Measurements from ENCODE around the gene NEUROG2.
A peak's percentile ranks its signal among the peaks of the same experiment; 100 is the strongest.
"Not testable (repeated sequence)": the region's sequence is repeated elsewhere in the genome, so short reads cannot be mapped to it uniquely, and the experiment has no call there.

NEUROG2 gene

DNA sequence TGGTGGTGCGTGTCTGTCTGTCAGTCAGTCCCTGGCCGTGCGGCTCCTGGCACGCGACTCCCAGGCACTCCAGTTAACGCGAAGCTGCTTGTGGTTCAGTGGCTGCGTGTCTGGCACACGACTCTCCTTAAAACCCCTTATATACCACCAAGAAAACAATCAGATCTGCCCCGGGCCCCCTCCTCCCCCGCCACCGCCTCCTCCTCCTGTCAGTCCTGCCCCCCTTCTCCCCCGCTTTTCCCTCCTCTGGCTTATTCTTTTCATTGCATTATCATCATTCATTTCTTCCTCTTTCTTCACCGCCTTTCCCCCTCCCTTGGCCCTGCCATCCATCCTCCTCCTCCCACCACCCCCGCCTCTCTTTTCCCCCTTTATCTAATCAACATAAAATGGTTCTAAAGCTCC lies at the start of gene NEUROG2:
Gene NEUROG2, minus strand, starts transcription at position 115 of the 405 bp plus-strand sequence. CDS start 705 bp downstream, outside the sequence.
- no peak for DNase-seq

DNA sequence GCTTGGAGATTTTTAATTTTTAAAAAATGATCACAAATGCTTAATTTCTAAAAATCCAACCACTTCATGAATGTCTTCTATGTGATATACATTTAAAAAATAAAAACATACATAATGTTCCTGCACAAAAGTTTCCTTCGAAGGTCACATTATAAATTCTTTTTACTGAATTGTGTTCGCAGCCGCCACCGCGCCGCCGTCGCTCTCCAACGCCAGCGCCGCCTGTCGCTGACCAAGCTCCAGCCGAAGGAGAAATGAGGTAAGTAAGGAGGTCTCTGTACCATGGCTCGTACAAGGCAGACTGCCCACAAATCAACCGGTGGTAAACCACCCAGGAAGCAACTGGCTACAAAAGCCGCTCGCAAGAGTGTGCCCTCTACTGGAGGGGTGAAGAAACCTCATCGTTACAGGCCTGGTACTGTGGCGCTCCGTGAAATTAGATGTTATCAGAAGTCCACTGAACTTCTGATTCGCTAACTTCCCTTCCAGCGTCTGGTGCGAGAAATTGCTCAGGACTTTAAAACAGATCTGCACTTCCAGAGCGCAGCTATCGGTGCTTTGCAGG lies 48.8 kb upstream of the NEUROG2 start:
- DNase-seq: no peak

DNA sequence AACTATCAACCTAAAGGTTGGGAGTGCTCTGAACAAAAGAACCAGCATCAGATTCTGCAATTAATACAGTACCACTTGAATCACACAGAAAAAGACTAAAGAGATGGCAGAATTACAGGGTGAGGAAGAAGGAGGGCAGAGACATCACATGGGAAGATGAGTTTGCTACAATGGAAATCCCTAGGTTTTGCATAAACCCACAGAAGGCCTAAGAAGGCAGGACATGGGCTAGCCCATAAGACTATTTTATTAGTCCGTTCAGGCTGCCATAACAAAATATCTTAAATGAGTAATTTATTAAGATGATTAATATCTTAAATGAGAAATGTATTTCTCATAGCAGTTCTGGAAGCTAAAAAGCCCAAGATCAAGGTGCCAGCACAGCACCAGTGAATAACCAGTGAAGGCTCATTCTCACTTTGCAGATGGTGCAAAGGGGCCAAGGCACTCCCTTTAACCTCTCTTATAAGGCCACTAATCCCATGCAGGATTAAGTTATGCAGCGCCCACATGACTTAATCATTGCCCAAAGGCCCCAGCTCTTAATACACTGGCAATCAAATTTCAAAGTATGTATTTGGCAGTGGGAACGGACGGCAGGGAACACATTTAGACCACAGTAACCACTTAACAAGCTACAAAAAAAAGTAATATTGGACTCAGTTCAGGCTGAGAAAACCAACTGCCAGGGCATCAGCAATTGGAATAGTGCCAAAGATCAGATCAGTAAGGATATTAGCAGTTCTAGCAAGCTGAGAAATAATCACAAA lies 47.6 kb upstream of the NEUROG2 start:
- no peak for DNase-seq

- DNase-seq: no peak
Observed at GRCh38 chr4:112562254-112562879, 46.4 kb upstream of the NEUROG2 start.

DNA sequence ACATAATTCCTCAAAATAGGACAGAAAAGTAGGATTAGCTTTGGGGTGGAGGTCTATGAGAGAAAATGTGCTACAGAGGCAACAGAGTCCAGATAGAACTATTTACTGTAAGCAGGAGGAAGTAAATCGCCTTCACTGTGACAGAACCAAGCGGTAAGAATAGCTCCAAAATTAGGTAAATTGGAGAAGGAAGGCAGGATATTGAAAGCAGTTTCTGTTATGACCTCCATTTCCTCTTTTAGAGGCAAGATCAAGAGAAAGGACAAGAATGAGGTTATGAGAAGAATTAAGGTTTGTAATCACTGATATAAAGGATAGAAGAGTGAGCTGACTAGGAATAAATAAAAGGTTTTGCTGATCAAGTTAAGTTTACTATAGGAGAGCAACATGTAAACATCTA lies 44.1 kb upstream of the NEUROG2 start:
- no peak for DNase-seq

DNA sequence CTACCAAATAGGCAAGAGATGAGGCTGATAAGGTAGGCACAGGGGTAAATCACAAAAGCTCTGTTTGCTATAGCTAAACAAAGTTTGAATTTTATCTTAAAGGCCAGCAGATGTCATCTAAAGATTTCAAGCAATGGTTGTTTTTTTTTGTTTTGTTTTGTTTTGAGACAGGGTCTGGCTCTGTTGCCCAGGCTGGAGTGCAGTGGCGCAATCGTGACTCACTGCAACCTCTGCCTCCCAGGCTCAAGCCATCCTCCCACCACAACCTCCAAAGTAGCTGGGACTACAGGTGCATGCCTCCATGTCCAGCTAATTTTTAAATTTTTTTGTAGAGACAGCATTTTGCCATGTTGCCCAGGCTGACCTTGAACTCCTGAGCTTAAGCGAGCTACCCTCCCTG lies 43.1 kb upstream of the NEUROG2 start:
- no peak for DNase-seq

GRCh38 chr4:112557676-112558411 lies 41.9 kb upstream of the NEUROG2 start:
- DNase-seq: no peak

DNA sequence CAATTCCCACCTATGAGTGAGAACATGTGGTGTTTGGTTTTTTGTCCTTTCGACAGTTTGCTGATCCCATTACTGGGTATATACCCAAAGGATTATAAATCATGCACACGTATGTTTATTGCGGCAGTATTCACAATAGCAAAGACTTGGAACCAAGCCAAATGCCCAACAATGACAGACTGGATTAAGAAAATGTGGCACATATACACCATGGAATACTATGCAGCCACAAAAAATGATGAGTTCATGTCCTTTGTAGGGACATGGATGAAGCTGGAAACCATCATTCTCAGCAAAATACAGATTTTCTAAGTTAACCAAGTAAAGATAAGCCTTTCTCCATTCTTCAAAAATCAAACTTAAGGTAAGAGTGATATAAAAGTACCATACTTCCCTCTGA lies 38.3 kb upstream of the NEUROG2 start:
- DNase-seq: not testable (repeated sequence)

DNA sequence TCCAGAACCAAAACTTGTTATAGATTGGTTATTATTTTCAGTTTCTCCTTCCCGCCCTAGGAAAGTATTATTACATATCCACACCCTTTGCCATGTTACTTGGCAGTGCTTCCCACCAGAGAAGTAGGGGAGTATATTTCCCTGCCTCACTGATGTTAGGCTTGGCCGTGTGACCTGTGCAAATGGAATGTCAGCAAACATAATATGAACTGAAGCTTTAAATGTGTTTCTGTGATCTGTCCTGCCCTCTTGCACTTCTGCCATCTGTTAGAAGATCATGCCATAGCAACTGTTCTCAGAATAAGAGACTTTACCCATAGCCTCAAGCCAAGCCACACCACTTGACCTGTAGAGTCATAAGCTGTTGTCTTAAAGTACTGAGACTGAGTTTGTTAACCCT lies 36.7 kb upstream of the NEUROG2 start:
- no peak for DNase-seq

DNA sequence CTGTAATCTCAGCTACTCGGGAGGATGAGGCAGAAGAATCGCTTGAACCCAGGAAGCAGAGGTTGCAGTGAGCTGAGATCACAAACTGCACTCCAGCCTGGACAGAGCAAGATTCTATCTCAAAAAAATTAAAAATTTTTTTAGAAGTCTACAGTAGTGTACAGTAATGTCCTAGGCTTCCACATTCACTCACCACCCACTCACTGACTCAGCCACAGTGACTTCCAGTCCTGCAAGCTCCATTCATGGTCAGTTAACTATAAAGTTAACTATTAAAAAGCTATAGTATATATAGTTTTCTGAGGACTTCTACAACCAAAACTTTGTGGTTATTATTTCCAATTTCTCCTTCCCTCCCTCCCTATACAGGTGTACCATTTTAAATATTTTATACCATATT lies 34.7 kb upstream of the NEUROG2 start:
- no peak for DNase-seq

GRCh38 chr4:112546476-112546875 lies 30.5 kb upstream of the NEUROG2 start:
- DNase-seq: no peak

GRCh38 chr4:112545346-112545745 lies 29.4 kb upstream of the NEUROG2 start:
- no peak for DNase-seq

DNA sequence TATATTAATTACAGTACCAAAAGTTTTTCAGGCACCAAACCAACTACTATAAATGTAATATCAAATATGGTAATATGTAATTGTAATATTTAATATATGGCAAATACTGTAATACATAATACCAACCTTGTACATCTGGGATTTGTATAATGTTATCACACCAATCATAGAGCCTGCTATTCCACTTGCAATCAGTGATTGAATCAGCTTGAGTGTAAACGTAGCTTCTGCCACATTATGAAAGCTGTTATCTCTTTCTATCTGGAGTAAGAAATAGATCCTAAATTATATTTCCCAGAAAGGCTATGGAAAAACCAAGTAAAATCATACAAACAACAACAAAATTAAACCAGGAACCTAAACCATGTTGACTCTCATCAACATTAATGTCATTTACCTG lies 24.7 kb upstream of the NEUROG2 start:
- DNase-seq: no peak

DNA sequence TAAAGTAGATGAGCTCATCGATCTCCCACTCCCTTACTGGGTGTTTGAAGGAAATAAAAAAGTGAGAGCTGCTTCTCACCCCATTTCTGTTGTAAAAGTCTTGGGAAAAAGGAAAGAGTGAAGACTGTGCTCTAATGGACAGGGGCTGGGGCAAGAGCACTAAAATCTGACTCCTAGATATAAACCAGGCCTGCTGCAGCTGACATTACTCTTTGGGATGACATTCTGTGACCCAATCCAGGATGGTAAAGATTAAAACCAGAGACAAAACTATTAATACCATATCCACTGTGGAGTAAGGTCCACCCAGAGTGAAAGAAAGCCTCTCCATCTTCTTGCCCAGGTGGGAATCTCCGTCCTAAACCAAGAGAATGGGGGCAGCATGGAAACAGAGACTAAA lies 20.1 kb upstream of the NEUROG2 start:
- DNase-seq: no peak

DNA sequence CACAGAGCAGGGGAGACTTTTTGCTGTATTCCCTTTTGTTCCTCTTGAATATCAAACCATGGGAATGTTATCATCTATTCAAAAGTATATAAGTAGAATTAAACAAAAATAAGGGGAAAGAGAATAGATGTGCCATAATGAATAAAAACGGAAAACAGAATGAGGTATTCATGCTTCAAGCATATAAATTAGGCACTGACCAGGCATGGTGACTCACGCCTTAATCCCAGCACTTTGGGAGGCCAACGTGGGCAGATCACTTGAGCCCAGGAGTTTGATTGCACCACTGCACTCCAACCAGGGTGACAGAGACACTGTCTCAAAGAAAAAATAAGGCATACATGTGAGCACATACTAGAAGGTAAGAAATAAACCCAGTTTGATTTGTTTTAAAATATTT lies 16.3 kb upstream of the NEUROG2 start:
- no peak for DNase-seq

DNA sequence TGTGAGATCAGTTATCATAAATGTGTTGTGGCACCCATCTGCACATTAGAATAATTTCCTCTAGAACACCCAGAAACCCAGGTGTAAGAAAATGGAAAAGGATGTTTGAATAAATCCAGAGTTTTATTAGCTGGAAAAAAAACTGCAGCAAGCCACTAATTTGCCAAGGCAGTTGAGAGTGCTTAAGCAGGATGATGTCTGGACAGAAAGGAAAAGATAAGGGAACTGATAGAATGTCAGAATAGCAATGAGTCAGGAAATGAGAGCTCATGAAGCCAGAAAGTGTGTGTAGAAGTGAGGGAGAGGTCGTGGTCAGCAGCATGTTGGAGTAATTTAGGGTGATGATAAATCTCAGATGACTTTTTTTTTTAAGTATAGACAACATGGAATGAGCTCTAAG lies 15.2 kb upstream of the NEUROG2 start:
- no peak for DNase-seq

DNA sequence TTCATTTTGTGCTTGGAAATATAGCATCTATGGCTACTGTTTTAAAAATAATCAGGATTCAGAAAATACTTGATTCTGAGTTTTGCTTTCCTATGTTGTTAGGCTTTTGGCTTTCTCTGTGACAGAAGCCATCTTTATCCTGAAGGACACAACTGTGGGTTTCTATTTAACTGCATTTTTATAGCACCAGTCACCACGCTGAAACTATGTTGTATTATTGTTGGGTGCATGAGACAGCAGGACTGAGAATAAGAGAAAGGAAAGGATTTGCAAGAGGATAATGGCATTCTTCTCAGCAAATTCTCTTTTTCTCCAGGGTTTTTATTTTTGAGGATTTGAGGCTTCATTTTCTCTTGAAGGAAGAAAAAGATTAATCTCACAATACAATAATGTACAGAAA lies 10.1 kb upstream of the NEUROG2 start:
- no peak for DNase-seq

DNA sequence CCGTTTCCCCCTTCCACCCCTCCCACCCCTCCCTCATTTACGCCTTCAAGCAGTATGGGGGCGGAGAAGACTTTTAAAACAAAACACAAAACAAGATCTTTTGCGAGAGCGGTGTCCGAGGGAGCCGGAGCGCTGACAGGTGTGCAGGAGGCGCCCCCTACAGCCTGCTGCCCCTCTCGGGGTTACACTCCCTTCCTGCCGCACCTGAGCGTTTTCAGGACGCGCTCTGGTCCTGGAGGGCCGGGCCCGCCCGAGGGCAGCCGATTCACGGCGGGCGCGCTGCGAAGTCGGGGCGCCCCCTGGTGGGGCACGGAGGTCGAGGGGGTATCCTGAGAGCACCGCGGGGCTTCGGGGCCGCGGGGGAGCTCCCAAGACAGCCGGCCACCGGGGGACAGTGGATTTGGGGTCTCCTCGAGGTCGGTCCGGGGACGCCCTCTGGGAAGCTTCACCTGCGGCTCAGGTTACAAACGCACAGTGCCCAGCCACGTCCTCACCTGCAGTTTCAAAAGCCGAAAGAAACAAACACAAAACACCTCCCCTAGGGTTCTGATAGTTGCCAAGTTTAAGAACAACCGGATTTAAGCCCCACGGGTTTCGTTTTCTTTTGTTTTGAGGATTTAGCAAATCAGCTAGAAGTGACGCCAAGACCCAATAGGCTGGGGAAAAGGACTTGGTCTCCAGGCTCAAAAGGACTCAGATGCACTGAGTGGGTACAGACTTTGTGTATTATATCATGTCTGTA lies 8.0 kb upstream of the NEUROG2 start:
- DNase-seq: peak; percentile 74 to 75

- peak; percentile 47 to 53 for DNase-seq
Observed at GRCh38 chr4:112523008-112523721, 7.2 kb upstream of the NEUROG2 start.

- not testable (repeated sequence) for DNase-seq
Observed at GRCh38 chr4:112522431-112522830, 6.5 kb upstream of the NEUROG2 start.

DNA sequence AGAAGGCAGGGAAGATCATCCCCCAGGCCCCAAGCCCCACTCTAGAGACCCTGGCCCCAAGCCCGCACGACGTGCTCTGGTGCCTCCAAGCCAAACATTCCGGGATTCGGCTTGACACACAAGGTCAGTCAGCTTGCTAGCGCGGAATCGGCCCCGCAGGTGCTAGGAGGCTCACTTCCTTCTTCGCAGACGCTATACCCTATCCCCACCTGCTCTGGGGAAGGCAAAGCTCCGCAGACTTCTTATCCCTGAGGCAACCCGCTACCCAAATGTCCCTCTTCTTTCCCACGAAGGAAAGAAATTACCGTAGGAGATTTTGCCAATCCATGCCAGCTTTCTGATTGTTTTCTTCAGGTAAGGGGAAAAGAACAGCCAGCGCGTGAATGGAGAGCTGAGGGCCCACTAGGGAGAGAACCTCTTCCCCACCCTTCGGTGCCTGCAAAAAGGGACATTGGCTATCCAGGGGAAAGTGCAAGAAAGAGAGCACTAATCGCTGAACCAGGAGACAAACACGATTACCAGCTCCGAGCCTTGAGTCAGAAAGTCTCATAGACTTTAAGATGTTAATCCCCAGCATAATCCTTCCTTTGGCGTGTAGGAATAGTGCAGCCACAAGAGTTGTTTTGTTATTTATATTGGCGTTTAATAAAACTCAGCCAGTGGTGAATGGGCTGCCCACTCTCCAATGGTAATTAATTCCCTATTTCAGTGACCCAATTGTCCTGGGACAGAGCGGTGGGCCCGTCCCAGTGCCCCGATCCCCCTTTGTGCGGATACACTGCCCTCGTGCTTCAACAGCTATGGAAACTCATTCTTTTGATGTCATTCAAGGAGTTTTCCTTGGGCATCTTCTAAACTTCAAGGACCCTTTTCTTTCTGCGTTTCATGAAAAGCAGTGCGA lies 5.4 kb upstream of the NEUROG2 start:
- no peak for DNase-seq
